Amniotic epithelial cell (primary cell): ENCODE data around the gene SLC45A2.
A peak's percentile ranks its signal among the peaks of the same experiment; 100 is the strongest.

Experiments
- DNase-seq: peaks from one replicate; pipeline ENCODE4 v3.0.0-alpha.2; 2010; ENCODE audit warnings: low read depth

The SLC45A2 gene

GRCh38 chr5:34007201-34007620 is 22.7 kb upstream of the SLC45A2 start:
- DNase-seq: no peak

GRCh38 chr5:34005681-34006080 is 21.2 kb upstream of the SLC45A2 start:
- DNase-seq: no peak

GRCh38 chr5:34005211-34005610 is 20.7 kb upstream of the SLC45A2 start:
- DNase-seq: peak; percentile 68

- DNase-seq: peak; percentile 8
Measured at GRCh38 chr5:34003941-34004340, 19.4 kb upstream of the SLC45A2 start.

GRCh38 chr5:34002629-34003328 is 18.3 kb upstream of the SLC45A2 start:
- peak; percentile 46 for DNase-seq

- peak; percentile 45 for DNase-seq
Measured at GRCh38 chr5:34001241-34001841, 16.8 kb upstream of the SLC45A2 start.

- no peak for DNase-seq
Measured at GRCh38 chr5:33999978-34000377, 15.5 kb upstream of the SLC45A2 start.

GRCh38 chr5:33997331-33997983 is 13.0 kb upstream of the SLC45A2 start:
- DNase-seq: peak; percentile 80

- no peak for DNase-seq
Measured at GRCh38 chr5:33995865-33996264, 11.4 kb upstream of the SLC45A2 start.

- DNase-seq: peak; percentile 85
Measured at GRCh38 chr5:33994845-33995244, 10.4 kb upstream of the SLC45A2 start.

- DNase-seq: no peak
Measured at GRCh38 chr5:33992864-33993263, 8.4 kb upstream of the SLC45A2 start.

- DNase-seq: no peak
Measured at GRCh38 chr5:33985447-33985846, 954 bp upstream of the SLC45A2 start.

GRCh38 chr5:33984178-33984577 is 315 bp downstream of the SLC45A2 start:
- DNase-seq: no peak

GRCh38 chr5:33981408-33982162 is 2.9 kb downstream of the SLC45A2 start:
- DNase-seq: peak; percentile 70

- no peak for DNase-seq
Measured at GRCh38 chr5:33980030-33980429, 4.5 kb downstream of the SLC45A2 start.

GRCh38 chr5:33978306-33978705 is 6.2 kb downstream of the SLC45A2 start:
- no peak for DNase-seq

GRCh38 chr5:33976307-33976706 is 8.2 kb downstream of the SLC45A2 start:
- DNase-seq: no peak

- DNase-seq: no peak
Measured at GRCh38 chr5:33975852-33976251, 8.6 kb downstream of the SLC45A2 start.

- no peak for DNase-seq
Measured at GRCh38 chr5:33973271-33973670, 11.2 kb downstream of the SLC45A2 start.

- peak; percentile 65 for DNase-seq
Measured at GRCh38 chr5:33969572-33970452, 14.7 kb downstream of the SLC45A2 start.

- no peak for DNase-seq
Measured at GRCh38 chr5:33968211-33969005, 16.1 kb downstream of the SLC45A2 start.
